ENCODE data around the gene UBE2K.
"Not testable (repeated sequence)": the region's sequence is repeated elsewhere in the genome, so short reads cannot be mapped to it uniquely, and the experiment has no call there.

The UBE2K gene

DNA sequence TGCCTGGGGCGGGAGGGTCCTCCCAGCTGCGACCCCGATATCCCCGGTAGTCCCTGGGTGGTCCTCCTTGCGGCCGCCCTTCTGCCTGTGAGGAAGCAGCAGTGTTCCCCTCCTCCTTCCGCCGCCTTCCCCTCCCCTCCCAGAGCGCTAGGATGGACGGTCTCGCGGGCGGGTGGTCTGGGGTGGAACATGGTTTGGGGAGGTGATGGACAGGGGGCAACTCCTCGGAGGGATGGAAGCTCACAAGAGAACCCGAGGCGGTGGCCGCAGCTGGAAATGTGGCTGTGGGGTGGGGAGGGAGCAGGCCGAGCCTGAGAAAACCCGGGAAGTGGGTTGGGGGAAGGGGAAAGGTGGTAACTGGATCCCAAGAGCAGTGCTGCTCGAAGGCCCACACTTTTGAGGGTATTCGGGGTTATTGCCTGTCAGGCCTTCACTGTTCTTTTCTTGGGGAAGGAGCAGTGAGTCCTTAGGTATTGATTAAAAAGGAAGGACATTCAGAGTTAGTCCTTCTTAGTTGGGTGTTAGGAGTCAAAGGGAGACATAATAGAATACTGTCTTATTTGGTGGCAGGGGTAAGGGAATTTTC is 581 bp downstream of the UBE2K start:
- DNase-seq = peak; percentile 45

DNA sequence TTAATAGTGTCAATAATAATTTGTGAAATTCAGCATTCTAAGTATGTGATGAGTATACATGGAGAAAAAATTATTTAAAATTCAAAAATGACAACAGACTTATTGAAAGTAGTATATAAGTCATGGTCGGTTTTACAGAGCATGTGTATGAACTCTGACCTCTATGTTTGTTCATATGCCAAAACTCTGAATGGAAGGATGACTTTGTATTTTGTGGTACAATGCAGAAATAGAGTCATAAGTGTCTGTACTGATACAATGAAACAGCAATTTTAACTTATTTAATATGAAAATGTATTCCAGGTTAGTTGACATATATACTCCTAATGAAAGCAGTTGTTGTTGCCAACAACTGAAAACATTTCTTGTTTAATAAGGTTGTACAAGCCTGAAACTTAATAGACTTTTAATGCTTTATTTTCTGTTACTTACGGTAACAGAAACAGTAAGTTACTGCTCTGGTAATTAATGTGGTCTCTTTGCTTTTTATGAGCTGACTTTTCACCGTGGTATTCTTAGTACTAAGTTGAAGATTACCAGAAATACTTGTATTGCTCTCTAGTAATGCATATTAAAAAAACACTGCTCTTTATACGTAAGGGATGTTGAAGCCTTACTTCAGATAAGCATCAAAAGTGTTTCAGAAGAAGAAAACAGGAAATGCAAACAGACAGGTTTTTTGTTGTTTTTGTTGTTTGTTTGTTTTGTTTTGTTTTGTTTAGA is 1.9 kb downstream of the UBE2K start:
- DNase-seq = no peak

DNA sequence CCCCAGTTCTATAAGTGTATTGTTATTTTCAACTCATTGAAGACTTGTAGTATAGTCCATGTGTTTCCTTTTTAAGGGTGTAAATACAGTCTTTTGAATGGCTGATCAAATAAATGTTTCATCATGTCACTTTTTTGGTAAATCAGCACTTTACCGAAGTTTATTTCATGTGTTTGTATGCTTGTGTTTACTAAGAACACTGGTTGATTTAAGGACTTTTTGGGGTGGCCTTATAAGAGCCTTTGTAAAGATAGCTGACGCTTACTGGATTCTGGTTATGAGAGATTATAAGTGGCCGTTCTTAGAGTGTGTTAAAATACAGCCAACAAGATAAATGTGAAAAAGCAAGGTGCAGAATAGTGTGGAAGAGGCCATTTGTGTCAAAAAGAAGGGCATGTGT is 2.6 kb downstream of the UBE2K start:
- no peak for DNase-seq

DNA sequence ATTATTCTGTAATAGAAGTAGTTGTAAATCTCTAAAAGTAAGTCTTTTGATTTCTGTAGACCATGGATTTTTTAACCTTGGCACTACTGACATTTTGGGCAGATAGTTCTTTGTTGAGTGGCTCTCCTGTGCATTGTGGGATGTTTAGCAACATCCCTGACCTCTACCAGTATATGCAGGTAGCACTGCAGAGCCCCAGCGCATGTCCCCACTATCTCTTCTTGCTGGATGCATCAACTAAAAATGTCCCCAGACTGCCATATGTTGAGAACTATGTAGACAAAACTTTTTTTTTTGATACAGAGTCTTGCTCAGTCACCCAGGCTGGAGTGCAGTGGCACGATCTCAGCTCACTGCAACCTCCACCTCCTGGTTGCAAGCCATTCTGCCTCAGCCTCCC is 4.8 kb downstream of the UBE2K start:
- DNase-seq = no peak

DNA sequence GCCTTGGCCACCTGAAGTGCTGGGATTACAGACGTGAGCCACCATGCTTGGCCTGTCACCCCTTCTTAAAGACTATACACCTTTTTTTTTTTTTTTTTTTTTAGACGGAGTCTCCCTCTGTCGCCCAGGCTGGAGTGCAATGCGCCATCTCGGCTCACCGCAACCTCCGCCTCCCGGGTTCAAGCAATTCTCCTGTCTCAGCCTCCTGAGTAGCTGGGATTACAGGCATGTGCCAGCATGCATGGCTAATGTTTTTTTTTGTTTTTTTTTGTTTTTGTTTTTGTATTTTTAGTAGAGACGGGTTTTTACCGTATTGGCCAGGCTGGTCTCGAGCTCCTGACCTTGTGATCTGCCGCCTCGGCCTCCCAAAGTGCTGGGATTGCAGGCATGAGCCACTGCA is 6.9 kb downstream of the UBE2K start:
- DNase-seq = not testable (repeated sequence)

DNA sequence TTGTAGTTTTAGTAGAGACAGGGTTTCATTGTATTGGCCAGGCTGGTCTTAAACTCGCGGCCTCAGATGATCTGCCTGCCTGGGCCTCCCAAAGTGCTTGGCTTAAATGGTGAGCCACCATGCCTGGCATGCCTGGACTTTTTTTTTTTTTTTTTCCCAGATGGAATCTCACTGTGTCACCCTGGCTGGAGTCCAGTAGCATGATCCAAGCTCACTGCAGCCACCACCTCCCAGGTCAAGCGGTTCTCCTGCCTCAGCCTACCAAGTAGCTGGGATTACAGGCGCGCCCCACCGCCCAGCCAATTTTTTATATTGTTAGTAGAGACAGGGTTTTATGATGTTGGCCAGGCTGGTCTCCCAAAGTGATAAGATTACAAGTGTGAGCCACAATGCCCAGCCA is 8.4 kb downstream of the UBE2K start:
- no peak for DNase-seq

DNA sequence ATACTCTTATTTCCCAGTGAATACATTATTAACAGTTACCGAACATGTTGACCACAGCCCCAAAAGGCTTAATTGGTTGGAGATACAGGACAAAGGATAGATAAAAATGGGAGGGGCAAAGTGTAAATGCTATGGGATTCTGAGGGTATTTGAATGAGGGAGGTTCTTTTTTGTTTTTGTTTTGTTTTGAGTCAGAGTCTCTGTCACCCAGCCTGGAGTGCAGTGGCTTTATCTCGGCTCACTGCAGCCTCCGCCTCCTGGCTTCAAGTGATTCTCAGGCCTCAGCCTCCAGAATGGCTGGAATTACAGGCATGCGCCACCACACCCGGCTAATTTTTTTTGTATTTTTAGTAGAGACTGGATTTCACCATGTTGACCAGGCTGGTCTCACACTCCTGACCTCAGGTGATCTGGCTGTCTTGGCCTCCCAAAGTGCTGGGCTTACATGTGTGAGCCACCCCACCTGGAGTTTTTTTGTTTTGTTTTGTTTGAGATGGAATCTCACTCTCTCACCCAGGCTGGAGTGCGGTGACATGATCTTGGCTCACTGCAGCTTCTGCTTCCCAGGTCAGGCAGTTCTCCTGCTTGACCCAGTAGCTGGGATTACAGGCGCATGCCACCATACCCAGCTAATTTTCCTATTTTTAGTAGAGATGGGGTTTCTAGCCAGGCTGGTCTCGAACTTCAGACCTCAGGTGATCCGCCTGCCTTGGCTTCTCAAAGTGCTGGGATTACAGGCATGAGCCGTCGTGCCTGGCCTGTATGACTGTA is 9.0 kb downstream of the UBE2K start:
- no peak for DNase-seq

DNA sequence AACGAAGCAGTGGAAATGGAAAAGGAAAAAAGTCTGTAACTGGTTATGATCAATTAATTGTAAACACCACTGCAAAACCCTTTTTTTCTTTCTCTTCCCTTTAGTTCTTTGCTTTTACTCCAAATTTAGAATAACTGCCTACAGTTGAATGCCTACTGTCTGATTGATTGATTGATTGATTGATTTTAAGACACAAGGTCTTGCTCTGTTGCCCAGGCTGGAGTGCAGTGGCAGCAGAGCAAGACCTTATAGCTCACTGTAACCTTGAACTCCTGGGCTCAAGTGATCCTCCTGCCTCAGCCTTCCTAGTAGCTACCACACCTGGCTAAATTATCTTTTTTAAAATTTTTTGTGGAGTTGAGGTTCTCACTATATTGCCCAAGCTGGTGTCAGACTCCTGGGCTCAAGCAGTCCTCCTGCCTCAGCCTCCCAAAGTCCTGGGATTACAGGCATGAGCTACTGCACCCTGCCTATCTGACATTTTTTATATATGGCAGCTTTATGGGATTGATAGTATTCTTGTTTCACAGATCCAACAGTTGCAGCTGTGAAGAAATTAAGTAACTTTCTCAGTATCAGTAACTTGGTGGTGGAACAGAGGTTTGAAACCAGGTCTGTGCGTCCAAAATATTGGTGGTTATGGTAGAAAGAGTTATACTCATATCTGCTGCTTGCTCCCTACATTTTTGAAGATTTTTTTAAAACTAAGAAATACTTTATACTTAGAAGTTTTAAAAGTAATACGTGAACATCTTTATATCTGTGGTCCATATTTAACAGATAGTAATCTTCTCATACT is 12.4 kb downstream of the UBE2K start:
- no peak for DNase-seq

DNA sequence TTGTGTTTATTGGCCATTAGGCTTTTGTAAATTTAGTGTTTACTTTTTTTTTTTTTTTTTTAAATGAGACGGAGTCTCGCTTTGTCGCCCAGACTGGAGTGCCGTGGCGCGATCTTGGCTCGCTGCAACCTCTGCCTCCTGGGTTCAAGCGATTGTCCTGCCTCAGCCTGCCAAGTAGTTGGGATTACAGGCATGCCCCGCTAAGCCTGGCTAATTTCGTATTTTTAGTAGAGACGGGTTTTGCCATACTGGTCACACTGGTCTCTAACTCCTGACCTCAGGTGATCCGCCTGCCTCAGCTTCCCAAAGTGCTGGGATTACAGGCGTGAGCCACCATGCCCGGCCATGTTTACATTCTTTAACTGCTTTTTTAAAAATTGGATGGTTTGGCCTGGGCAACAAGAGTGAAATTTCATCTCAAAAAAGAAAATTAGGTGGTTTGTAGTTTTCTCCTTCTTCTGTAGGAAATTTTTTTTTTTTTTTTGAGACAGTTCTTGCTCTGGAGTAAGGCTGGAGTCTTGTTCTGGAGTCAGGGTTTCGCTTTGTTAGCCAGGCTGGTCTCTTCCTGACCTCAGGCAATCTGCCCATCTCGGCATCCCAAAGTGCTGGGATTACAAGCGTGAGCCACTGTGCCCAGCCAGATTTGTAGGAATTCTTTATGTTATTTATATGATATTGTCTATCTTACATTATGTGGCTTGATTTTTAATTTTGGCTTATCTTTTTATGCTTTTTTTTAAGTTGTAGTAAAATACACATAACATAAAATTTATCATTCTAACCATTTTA is 15.1 kb downstream of the UBE2K start:
- DNase-seq = no peak

DNA sequence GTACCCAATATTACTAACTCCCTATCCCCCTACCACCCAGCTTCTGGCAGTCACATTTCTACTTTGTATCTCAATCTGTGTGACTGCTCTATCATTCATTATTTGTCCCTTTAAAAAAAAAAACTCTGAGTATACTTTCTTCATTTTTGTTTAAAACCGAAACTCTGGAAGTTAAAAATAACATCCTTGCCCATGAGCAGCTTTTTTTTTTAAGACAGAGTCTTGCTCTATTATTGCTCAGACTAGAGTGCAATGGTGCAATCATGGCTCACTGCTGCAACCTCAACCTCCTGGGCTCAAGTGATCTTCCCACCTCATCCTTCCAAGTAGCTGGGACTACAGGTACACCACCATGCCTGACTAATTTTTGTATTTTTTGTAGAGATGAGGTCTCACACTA is 15.8 kb downstream of the UBE2K start:
- no peak for DNase-seq

DNA sequence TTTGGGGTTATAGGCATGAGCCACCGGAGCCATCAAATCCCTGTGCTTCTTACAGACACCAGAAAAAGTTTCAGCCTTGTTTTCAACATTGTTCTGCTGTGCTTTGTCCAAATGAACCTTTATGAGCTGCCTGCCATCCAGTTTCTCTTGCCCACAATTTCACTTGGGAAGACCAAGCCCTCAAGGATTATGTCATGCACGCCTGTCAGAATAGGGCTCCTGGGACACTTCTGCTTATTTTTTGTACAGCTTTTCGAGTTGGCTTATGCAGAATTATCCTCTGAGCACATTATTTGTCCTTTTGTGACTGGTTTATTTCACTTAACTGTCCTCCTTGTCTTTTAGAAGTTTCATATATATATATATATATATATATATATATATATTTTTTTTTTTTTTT is 16.2 kb downstream of the UBE2K start:
- no peak for DNase-seq

DNA sequence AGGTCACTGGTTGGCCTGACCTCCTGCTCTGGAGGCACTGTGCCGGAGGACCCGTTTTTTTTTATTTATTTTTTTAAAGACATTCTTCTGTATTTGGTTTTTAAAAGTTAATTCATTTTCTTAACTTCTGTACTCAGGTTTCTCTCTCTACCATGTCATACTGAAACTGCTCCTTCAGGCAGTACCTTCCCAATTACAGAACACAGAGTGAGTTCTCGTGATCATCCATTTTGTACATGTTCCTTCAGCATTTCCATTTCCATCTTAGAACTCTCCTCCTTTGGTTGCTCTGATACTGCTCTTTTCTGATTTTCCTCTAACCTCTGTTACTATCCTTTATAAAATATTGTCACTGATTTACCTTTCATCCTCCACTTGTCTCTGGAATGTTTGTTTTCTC is 17.9 kb downstream of the UBE2K start:
- DNase-seq = no peak

DNA sequence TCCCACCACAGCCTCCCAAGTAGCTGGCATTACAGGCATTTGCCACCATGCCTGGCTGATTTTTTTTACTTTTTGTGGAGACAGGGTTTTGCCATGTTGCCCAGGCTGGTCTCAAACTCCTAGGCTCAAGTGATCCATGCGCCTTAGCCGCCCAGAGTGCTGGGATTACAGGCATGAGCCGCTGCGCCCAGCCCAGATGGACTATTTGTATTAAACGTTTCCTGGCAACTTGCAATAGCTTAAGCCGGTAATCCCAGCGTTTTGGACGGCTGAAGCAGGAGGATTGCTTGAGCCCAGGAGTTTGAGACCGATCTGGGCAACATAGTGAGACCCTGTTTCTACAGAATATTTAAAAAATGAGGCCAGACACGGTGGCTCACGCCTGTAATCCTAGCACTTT is 18.4 kb downstream of the UBE2K start:
- DNase-seq = no peak

DNA sequence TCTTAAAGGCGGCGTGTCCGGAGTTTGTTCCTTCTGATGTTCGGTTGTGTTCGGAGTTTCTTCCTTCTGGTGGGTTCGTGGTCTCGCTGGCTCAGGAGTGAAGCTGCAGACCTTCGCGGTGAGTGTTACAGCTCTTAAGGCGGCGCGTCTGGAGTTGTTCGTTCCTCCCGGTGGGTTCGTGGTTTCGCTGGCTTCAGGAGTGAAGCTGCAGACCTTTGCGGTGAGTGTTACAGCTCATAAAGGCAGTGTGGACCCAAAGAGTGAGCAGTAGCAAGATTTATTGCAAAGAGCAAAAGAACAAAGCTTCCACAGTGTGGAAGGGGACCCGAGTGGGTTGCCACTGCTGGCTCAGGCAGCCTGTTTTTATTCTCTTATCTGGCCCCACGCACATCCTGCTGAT is 19.8 kb downstream of the UBE2K start:
- not testable (repeated sequence) for DNase-seq

DNA sequence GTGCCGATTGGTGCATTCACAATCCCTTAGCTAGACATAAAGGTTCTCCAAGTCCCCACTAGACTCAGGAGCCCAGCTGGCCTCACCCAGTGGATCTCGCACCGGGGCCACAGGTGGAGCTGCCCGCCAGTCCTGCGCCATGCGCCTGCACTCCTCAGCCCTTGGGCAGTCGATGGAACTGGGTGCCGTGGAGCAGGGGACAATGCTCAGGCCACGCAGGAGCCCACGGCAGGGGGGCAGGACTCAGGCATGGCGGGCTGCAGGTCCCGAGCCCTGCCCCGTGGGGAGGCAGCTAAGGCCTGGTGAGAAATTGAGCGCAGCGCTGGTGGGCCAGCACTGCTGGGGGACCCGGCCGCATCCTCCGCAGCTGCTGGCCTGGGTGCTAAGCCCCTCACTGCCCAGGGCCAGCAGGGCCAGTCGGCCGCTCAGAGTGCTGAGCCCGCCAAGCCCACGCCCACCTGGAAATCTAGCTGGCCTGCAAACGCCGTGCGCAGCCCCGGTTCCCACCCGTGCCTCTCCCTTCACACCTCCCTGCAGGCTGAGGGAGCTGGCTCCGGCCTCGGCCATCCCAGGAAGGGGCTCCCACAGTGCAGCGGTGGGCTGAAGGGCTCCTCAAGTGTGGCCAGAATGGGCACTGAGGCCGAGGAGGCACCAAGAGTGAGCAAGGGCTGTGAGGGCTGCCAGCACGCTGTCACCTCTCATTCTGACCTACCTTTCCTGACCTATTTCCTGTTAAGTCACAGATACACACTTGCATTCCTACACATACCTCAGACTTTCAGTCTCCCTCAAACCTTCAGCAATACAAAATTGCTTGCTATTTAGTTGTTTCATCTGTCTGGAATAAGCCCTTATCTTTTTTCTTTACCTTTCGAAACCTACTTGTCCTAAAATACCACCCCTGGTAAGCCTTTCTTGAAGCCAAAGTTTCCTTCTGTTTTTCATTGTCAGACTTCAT is 20.7 kb downstream of the UBE2K start:
- no peak for DNase-seq

DNA sequence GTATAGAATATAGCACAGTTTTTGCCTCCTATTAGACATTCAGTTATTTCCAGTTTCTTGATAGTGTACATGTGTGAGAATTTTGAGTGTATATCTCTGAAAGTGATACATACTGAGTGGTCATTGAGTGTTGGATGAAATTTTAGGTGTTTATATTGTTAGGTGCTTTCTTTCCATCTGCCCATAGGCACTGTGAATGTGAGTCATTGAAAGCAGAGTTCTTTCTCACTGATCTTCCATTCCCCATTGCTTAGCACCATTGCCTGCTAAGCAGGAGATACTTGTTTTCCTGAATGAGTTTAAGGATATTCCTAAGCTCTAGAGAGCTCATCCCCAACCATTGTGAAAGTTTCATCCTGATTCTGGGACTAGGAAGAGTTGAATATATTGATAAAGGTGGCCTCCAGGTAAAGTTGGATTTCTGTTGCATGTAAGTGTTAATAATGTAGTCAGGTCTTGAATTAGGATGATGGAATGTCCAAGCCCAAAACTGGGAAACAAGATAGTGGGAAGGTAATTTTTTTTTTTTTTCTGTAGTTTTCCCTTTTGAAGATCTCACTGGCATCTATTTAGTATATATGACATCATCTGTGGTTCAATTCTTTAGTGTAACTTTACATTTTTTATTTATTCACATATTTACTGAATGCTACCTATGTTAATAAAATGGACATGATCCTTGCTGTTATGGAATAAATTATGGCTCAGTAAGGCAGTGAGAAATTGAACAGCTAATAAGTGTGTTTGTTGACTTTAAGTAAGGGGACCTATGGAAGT is 22.1 kb downstream of the UBE2K start:
- no peak for DNase-seq

DNA sequence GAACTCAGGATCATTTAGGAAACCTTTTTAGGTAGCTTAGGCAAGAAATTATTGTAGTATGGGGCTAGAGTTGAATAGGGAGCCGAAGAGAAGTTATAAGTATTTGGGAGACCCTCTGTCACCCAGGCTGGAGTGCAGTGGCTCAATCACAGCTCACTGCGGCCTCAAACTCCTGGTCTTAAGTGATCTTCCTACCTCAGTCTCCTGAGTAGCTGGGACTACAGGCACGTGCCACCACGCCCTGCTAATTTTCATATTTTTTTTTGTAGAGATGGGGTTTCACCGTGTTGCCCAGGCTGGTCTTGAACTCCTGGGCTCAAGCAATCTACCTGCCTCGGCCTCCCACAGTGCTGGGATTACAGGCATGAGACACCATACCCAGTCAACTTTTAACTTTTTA is 23.3 kb downstream of the UBE2K start:
- not testable (repeated sequence) for DNase-seq

DNA sequence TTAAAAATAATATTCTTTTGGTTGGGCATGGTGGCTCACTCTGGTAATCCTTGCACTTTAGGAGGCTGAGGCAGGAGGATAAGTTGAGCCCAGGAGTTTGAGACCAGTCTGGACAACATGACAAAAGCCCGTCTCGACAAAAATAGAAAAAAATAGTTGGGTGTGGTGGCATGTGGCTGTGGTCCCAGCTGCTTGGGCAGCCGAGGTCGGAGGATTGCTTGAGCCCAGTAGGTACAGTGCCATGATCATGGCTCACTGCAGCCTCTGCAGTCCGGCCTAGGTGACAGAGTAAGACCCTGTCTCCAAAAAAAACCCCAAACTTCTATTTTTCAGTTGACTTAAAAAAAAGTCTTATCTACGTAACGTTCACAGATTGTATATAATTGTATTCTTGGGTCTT is 23.9 kb downstream of the UBE2K start:
- DNase-seq = no peak

DNA sequence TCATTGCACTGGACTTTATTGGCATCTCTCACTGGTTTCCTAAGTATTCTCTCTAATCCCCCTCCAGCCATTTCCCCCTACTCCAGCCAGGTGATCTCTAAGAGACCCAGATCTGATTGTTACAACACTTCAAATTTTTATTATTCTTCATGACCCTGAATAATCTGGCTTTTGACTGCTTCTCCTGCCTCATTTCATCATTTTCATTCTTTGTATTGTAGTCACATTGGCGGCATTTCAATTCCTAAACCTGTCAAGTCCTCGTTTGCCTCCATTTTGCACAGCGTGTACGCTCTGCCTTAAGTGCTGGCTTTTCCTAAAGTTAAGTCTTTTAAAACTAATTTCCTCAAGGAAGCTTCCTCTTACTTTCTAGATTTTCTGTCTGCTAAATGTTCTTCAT is 31.6 kb downstream of the UBE2K start:
- DNase-seq = no peak

DNA sequence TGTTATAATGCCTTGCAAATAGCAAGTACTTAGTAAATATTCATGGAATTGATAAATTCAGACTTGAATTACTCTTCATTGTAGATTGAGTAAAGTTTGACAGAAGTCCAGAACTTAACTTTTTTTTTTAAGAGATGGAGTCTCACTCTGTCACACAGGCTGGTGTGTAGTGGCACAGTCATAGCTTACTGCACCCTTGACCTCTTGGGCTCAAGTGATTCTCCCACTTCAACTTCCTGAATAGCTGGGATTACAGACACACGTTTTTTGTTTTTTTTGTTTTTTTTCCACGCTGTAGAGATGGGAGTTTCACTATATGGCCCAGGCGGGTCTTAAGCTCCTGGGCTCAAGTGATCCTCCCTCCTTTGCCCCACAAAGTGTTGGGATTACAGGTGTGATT is 32.1 kb downstream of the UBE2K start:
- DNase-seq = no peak

DNA sequence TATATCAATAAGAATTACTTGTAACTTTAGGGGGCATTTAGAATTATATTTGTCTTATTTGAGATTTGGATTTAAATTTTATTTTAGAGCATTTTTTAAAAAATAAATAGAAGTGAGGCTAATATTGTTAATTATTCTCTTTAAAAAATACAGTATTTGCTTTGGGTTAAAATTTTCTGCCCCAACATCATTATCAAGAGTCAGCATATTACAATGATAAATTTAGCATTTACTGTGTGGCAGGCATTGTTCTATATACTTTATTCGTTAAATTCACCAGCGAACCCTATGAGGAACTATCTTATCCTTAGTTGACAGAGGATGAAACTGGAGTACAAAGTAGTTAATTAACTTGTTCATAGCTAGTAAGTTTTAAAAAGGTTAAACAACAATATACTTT is 34.0 kb downstream of the UBE2K start:
- no peak for DNase-seq

All from stimulated activated CD4-positive, alpha-beta T cell treated with anti-CD3 and anti-CD28 coated beads, Interleukin-12 subunit alpha, Interleukin-12 subunit beta, amount 100 ng/mL, for 4 hours (primary cell).